Endothelial cell (in vitro differentiated cells): ENCODE data around the gene CNOT4. TPM values are rescaled to one million over a fixed set of nuclear protein-coding genes. Genes with fewer than 3 reads are reported as not detected.
"Not testable (repeated sequence)": the region's sequence is repeated elsewhere in the genome, so short reads cannot be mapped to it uniquely, and the experiment has no call there.

Experiments
- DNase-seq: peaks from one replicate; pipeline ENCODE4 v3.0.0; 2021; ENCODE audit warnings: low spot score
- H3K27ac Mint-ChIP-seq: one replicate; pipeline ENCODE4 v1.8.0; 2021; ENCODE audit warnings: mixed read lengths, inconsistent platforms; ENCODE audit not compliant: unreplicated experiment
- H3K27me3 Mint-ChIP-seq: one replicate; pipeline ENCODE4 v1.8.0; 2021; ENCODE audit warnings: mild to moderate bottlenecking, moderate library complexity, mixed read lengths, inconsistent platforms; ENCODE audit not compliant: unreplicated experiment
- H3K36me3 Mint-ChIP-seq: one replicate; pipeline ENCODE4 v1.8.0; 2021; ENCODE audit warnings: mild to moderate bottlenecking, low read depth, mixed read lengths, inconsistent platforms; ENCODE audit not compliant: unreplicated experiment
- H3K4me1 Mint-ChIP-seq: one replicate; pipeline ENCODE4 v1.8.0; 2021; ENCODE audit warnings: mild to moderate bottlenecking, mixed read lengths, inconsistent platforms; ENCODE audit not compliant: unreplicated experiment
- H3K4me3 Mint-ChIP-seq: one replicate; pipeline ENCODE4 v1.8.0; 2021; ENCODE audit warnings: mild to moderate bottlenecking, mixed read lengths, inconsistent platforms; ENCODE audit not compliant: unreplicated experiment
- H3K9me3 Mint-ChIP-seq: one replicate; pipeline ENCODE4 v1.8.0; 2021; ENCODE audit warnings: mixed read lengths, inconsistent platforms; ENCODE audit not compliant: unreplicated experiment
- total RNA-seq: library from RNA; stranded (reverse); fragmentation: NEBNext Ultra II Directional; extraction: Animal tissue kit (Norgen Biotek cat#: 25700); gene quantifications from one replicate; pipeline ENCODE4 v1.2.1, GENCODE V29; 2021; ENCODE audit not compliant: unreplicated experiment
- TF ChIP-seq, protein P1 (sequence below): fragments of 200-600 bp; sonication (generic); IDR thresholded peaks from one replicate; pipeline ENCODE4 v1.5.0; 2021; ENCODE audit warnings: antibody characterized with exemption; ENCODE audit not compliant: unreplicated experiment

Gene CNOT4
- total RNA-seq, 1 donor from 2014 or later, result 22.7 TPM

- peaks cover 4% of the 10 kb centered on the region for H3K4me1 Mint-ChIP-seq
- no peak overlapping the region for H3K4me3 Mint-ChIP-seq
- H3K36me3 Mint-ChIP-seq, result no peaks in the 10 kb centered on the region
- peaks cover 5% of the 10 kb centered on the region for H3K27me3 Mint-ChIP-seq
- H3K9me3 Mint-ChIP-seq, result no peaks in the 10 kb centered on the region
- TF ChIP-seq, protein P1, sequence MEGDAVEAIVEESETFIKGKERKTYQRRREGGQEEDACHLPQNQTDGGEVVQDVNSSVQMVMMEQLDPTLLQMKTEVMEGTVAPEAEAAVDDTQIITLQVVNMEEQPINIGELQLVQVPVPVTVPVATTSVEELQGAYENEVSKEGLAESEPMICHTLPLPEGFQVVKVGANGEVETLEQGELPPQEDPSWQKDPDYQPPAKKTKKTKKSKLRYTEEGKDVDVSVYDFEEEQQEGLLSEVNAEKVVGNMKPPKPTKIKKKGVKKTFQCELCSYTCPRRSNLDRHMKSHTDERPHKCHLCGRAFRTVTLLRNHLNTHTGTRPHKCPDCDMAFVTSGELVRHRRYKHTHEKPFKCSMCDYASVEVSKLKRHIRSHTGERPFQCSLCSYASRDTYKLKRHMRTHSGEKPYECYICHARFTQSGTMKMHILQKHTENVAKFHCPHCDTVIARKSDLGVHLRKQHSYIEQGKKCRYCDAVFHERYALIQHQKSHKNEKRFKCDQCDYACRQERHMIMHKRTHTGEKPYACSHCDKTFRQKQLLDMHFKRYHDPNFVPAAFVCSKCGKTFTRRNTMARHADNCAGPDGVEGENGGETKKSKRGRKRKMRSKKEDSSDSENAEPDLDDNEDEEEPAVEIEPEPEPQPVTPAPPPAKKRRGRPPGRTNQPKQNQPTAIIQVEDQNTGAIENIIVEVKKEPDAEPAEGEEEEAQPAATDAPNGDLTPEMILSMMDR, result no peak
- H3K27ac Mint-ChIP-seq, result no peak overlapping the region
- DNase-seq, result no peak
Observed at GRCh38 chr7:135326636-135327280, 183.1 kb downstream of the CNOT4 start.

GRCh38 chr7:135322571-135323340 lies 187.1 kb downstream of the CNOT4 start:
- no peak for DNase-seq
- H3K9me3 Mint-ChIP-seq, result no peaks in the 10 kb centered on the region
- H3K27ac Mint-ChIP-seq, result no peak overlapping the region
- TF ChIP-seq, protein P1, result no peak
- peaks cover under 1% of the 10 kb centered on the region for H3K4me1 Mint-ChIP-seq
- no peaks in the 10 kb centered on the region for H3K36me3 Mint-ChIP-seq
- no peak overlapping the region for H3K4me3 Mint-ChIP-seq
- H3K27me3 Mint-ChIP-seq, result no peaks in the 10 kb centered on the region

DNA sequence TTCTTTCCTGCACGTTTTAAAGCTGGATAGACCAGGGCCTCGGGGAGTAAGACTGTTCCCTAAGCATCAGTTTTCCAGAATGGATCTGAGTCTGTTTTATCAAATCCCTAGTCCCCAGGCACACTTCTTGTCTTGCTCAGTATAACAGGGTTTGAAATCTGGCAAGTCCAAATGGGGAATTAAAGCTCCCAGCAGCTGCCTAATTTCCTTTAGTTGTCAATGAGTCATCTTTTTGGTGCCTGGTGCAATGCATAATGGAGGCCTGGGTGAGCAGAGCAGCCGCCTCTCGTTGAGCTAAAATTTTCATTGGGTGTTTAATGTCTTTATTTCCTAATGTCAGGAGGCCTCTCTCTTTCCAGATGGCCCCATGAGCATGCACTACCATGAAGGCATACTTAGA lies 188.3 kb downstream of the CNOT4 start:
- TF ChIP-seq, protein P1, result no peak
- no peaks in the 10 kb centered on the region for H3K4me1 Mint-ChIP-seq

DNA sequence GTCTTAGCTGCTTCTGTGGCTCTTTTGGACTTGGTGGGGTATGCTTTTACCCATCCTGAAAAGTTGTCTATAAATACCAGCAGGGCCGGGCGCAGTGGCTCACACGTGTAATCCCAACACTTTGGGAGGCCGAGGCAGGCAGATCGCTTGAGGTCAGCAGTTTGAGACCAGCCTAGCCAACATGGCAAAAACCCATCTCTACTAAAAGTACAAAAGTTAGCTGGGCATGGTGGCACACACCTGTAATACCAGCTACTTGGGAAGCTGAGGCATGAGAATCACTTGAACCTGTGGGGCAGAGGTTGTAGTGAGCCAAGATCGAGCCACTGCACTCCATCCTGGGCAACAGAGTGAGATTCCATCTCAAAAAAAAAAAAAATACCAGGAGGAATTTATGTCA lies 188.9 kb downstream of the CNOT4 start:
- not testable (repeated sequence) for H3K36me3 Mint-ChIP-seq, H3K9me3 Mint-ChIP-seq, H3K27ac Mint-ChIP-seq, H3K27me3 Mint-ChIP-seq, H3K4me3 Mint-ChIP-seq, H3K4me1 Mint-ChIP-seq, DNase-seq

More for the DNA sequence above, 188.3 kb downstream of the CNOT4 start:
- Mint-ChIP-seq H3K27ac (no peak overlapping the region), H3K9me3 (no peaks in the 10 kb centered on the region), H3K4me3 (no peak overlapping the region), H3K27me3 (no peaks in the 10 kb centered on the region), H3K36me3 (no peaks in the 10 kb centered on the region)
- no peak for DNase-seq

GRCh38 chr7:135320268-135320667 lies 189.6 kb downstream of the CNOT4 start:
- no peaks in the 10 kb centered on the region for H3K27me3 Mint-ChIP-seq
- DNase-seq, result no peak
- H3K4me3 Mint-ChIP-seq, result no peak overlapping the region
- H3K27ac Mint-ChIP-seq, result no peak overlapping the region
- TF ChIP-seq, protein P1, result no peak
- H3K9me3 Mint-ChIP-seq, result no peaks in the 10 kb centered on the region
- H3K36me3 Mint-ChIP-seq, result no peaks in the 10 kb centered on the region
- no peaks in the 10 kb centered on the region for H3K4me1 Mint-ChIP-seq
